Neural cell (in vitro differentiated cells): ENCODE results near the gene COPZ1. TPM values are rescaled to one million over a fixed set of nuclear protein-coding genes. Genes with fewer than 3 reads are reported as not detected.

Experiments
- H2AFZ ChIP-seq: fragments of 200-600, 300-800 bp; sonication (generic), shearing (Covaris generic); 2 replicates; pipeline ENCODE4 v1.6.0; 2014; ENCODE audit warnings: low read depth, mild to moderate bottlenecking, antibody characterized with exemption, low read length, moderate library complexity
- H3F3A ChIP-seq: fragments of 200-600 bp; shearing (Covaris generic); 2 replicates; pipeline ENCODE4 v1.6.1; 2016; ENCODE audit warnings: mild to moderate bottlenecking, moderate library complexity, mixed read lengths, antibody characterized with exemption, low read length; ENCODE audit not compliant: insufficient read depth, poor library complexity, severe bottlenecking
- H3K27ac ChIP-seq: fragments of 200-600, 300-800 bp; sonication (generic), shearing (Covaris generic); 2 replicates; pipeline ENCODE4 v1.5.1; 2014; ENCODE audit warnings: mild to moderate bottlenecking, low read length, moderate library complexity
- H3K27me3 ChIP-seq: fragments of 300-800, 200-600 bp; sonication (generic), shearing (Covaris generic); 2 replicates; pipeline ENCODE4 v1.6.0; 2014; ENCODE audit warnings: mild to moderate bottlenecking, low read depth, low read length, moderate library complexity; ENCODE audit not compliant: insufficient read depth
- H3K36me3 ChIP-seq: fragments of 300-800, 200-600 bp; sonication (generic), shearing (Covaris generic); 2 replicates; pipeline ENCODE4 v1.5.1; 2014; ENCODE audit warnings: mild to moderate bottlenecking, antibody characterized with exemption, low read length, moderate library complexity; ENCODE audit not compliant: insufficient read depth
- H3K4me2 ChIP-seq: fragments of 300-800, 200-600 bp; sonication (generic), shearing (Covaris generic); 2 replicates; pipeline ENCODE4 v1.6.0; 2014; ENCODE audit warnings: mild to moderate bottlenecking, low read length
- H3K4me3 ChIP-seq: fragments of 300-800, 200-600 bp; sonication (generic), shearing (Covaris generic); 2 replicates; pipeline ENCODE4 v1.5.1; 2014; ENCODE audit warnings: mild to moderate bottlenecking, low read length, moderate library complexity
- H3K79me2 ChIP-seq: fragments of 200-600 bp; shearing (Covaris generic); replicated peaks from 2 replicates; pipeline ENCODE4 v1.6.0; 2014; ENCODE audit warnings: mild to moderate bottlenecking, low read length, moderate library complexity; ENCODE audit not compliant: insufficient read depth
- H3K9ac ChIP-seq: fragments of 300-800, 200-600 bp; sonication (generic), shearing (Covaris generic); 2 replicates; pipeline ENCODE4 v1.6.1; 2016; ENCODE audit warnings: mild to moderate bottlenecking, low read length, mixed read lengths
- H3K9me2 ChIP-seq: fragments of 200-600 bp; shearing (Covaris generic); 2 replicates; pipeline ENCODE4 v1.6.1; 2016; ENCODE audit warnings: mild to moderate bottlenecking, low read length, mixed read lengths; ENCODE audit not compliant: insufficient read depth
- H3K9me3 ChIP-seq: fragments of 200-600, 300-800 bp; sonication (generic), shearing (Covaris generic); 2 replicates; pipeline ENCODE4 v1.6.1; 2016; ENCODE audit warnings: mild to moderate bottlenecking, mixed run types, low read length, moderate library complexity, mixed read lengths
- H4K20me1 ChIP-seq: fragments of 200-600 bp; shearing (Covaris generic); 2 replicates; pipeline ENCODE4 v1.6.1; 2016; ENCODE audit warnings: mild to moderate bottlenecking, mixed run types; ENCODE audit not compliant: insufficient read depth
- CTCF ChIP-seq: fragments of 450-650 bp; IDR thresholded peaks from 2 replicates; pipeline ENCODE4 v1.5.1; 2014; ENCODE audit warnings: antibody characterized with exemption, mild to moderate bottlenecking, moderate library complexity; ENCODE audit not compliant: poor library complexity, severe bottlenecking
- EP300 ChIP-seq: fragments of 450-650 bp; conservative IDR thresholded peaks from 2 replicates; pipeline ENCODE4 v1.6.1; 2014; ENCODE audit warnings: antibody characterized with exemption, mild to moderate bottlenecking, moderate library complexity; ENCODE audit not compliant: poor library complexity, severe bottlenecking
- EZH2 ChIP-seq: fragments of 200-600, 300-800 bp; shearing (Covaris generic), sonication (generic); IDR thresholded peaks from 2 replicates; pipeline ENCODE4 v1.6.1; 2014; ENCODE audit warnings: antibody characterized with exemption, low read length, borderline replicate concordance, mild to moderate bottlenecking; ENCODE audit not compliant: insufficient read depth, poor library complexity, severe bottlenecking
- MXI1 ChIP-seq: fragments of 450-650 bp; conservative IDR thresholded peaks from 2 replicates; pipeline ENCODE4 v1.6.1; 2014; ENCODE audit warnings: antibody characterized with exemption, mild to moderate bottlenecking; ENCODE audit not compliant: poor library complexity, severe bottlenecking
- POLR2AphosphoS5 ChIP-seq: IDR thresholded peaks from 2 replicates; pipeline ENCODE4 v1.6.1; 2012
- RAD21 ChIP-seq: fragments of 450-650 bp; conservative IDR thresholded peaks from 2 replicates; pipeline ENCODE4 v1.6.1; 2014; ENCODE audit warnings: antibody characterized with exemption, mild to moderate bottlenecking, moderate library complexity
- REST ChIP-seq: IDR thresholded peaks from 2 replicates; pipeline ENCODE4 v1.6.1; 2012; ENCODE audit warnings: borderline replicate concordance
- SMC3 ChIP-seq: fragments of 450-650 bp; conservative IDR thresholded peaks from 2 replicates; pipeline ENCODE4 v1.6.1; 2014; ENCODE audit warnings: antibody characterized with exemption, mild to moderate bottlenecking, moderate library complexity; ENCODE audit not compliant: poor library complexity
- TAF1 ChIP-seq: IDR thresholded peaks from 2 replicates; pipeline ENCODE4 v1.6.1; 2012; ENCODE audit warnings: low read depth
- polyA plus RNA-seq: library from polyadenylated mRNA; depleted of rRNA; stranded (reverse); fragments of >200 nt; gene quantifications from 2 replicates; pipeline ENCODE4 v1.2.3, GENCODE V29; 2014

COPZ1 gene
- polyA plus RNA-seq, 1 donor from 2014 or later = 192 TPM

GRCh38 chr12:54398218-54398617 is 73.3 kb downstream of the COPZ1 start:
- Histone ChIP-seq H3F3A (no peaks in the 10 kb centered on the region), H3K79me2 (no peaks in the 10 kb centered on the region), H3K9ac (no peak overlapping the region), H3K27ac (no peak overlapping the region), H3K4me2 (no peak overlapping the region), H3K27me3 (no peaks in the 10 kb centered on the region), H2AFZ (no peak overlapping the region), H4K20me1 (no peaks in the 10 kb centered on the region), H3K36me3 (no peaks in the 10 kb centered on the region), H3K9me3 (no peaks in the 10 kb centered on the region), H3K9me2 (no peaks in the 10 kb centered on the region), H3K4me3 (no peak overlapping the region)
- TF ChIP-seq POLR2AphosphoS5 = no peak
- no peak for TF ChIP-seq CTCF
- no peak for TF ChIP-seq RAD21
- no peak for TF ChIP-seq EP300
- no peak for TF ChIP-seq MXI1
- TF ChIP-seq TAF1 = no peak
- TF ChIP-seq SMC3 = no peak

- Histone ChIP-seq H3K9me2 (no peaks in the 10 kb centered on the region), H3K9me3 (no peaks in the 10 kb centered on the region), H2AFZ (no peak overlapping the region), H3F3A (no peaks in the 10 kb centered on the region), H4K20me1 (no peaks in the 10 kb centered on the region), H3K4me2 (no peak overlapping the region), H3K9ac (no peak overlapping the region), H3K4me3 (no peak overlapping the region), H3K27ac (no peak overlapping the region), H3K27me3 (no peaks in the 10 kb centered on the region), H3K79me2 (no peaks in the 10 kb centered on the region), H3K36me3 (no peaks in the 10 kb centered on the region)
- TF ChIP-seq CTCF = peak; percentile 97
- TF ChIP-seq SMC3 = peak; percentile 92
- TF ChIP-seq TAF1 = no peak
- TF ChIP-seq RAD21 = peak; percentile 91
Observed at GRCh38 chr12:54398995-54399793, 74.3 kb downstream of the COPZ1 start.

- no peak overlapping the region for H3K4me2 ChIP-seq
- H3K9ac ChIP-seq = no peak overlapping the region
- no peaks in the 10 kb centered on the region for H3F3A ChIP-seq
- H4K20me1 ChIP-seq = no peaks in the 10 kb centered on the region
- no peaks in the 10 kb centered on the region for H3K79me2 ChIP-seq
- no peak overlapping the region for H3K27ac ChIP-seq
- no peak overlapping the region for H3K4me3 ChIP-seq
- H3K9me2 ChIP-seq = no peaks in the 10 kb centered on the region
- no peaks in the 10 kb centered on the region for H3K27me3 ChIP-seq
- no peaks in the 10 kb centered on the region for H3K36me3 ChIP-seq
- no peak overlapping the region for H2AFZ ChIP-seq
- no peaks in the 10 kb centered on the region for H3K9me3 ChIP-seq
- no peak for TF ChIP-seq TAF1
- no peak for TF ChIP-seq EP300
- TF ChIP-seq EZH2 = no peak
- no peak for TF ChIP-seq POLR2AphosphoS5
- TF ChIP-seq CTCF = no peak
- TF ChIP-seq RAD21 = no peak
- no peak for TF ChIP-seq REST
- TF ChIP-seq MXI1 = no peak
- no peak for TF ChIP-seq SMC3
Observed at GRCh38 chr12:54401119-54401518, 76.2 kb downstream of the COPZ1 start.
